GM10266 (cell line): ENCODE data around the gene PTPRN2.

Experiments
- DNase-seq: peaks from one replicate; pipeline ENCODE4 v3.0.0; 2012; ENCODE audit errors: extremely low spot score
- TF ChIP-seq, protein P1 (sequence below): IDR thresholded peaks from 2 replicates; pipeline ENCODE4 v1.5.1; 2012; ENCODE audit warnings: mild to moderate bottlenecking, low read depth; ENCODE audit not compliant: control insufficient read depth, insufficient read depth; ENCODE audit errors: missing control alignments

The PTPRN2 gene

DNA sequence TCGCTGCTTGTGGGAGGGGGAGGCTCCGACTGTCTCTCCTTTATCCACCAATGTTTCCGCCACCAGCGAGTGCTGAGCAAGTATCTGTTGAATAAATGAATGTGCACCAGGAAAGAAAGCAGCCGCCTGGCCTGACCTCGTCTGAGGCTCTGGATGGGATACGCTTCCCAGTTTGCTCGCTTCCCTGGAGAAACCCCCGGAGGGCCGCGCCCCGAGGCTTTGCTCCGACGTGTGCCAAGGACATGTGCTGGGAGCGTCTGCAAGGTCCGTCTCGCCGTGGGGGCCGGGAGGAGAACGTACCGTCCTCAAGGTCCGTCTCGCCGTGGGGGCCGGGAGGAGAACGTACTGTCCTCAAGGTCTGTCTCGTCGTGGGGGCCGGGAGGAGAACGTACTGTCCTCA lies 714.4 kb downstream of the PTPRN2 start:
- no peak for DNase-seq
- TF ChIP-seq, protein P1, sequence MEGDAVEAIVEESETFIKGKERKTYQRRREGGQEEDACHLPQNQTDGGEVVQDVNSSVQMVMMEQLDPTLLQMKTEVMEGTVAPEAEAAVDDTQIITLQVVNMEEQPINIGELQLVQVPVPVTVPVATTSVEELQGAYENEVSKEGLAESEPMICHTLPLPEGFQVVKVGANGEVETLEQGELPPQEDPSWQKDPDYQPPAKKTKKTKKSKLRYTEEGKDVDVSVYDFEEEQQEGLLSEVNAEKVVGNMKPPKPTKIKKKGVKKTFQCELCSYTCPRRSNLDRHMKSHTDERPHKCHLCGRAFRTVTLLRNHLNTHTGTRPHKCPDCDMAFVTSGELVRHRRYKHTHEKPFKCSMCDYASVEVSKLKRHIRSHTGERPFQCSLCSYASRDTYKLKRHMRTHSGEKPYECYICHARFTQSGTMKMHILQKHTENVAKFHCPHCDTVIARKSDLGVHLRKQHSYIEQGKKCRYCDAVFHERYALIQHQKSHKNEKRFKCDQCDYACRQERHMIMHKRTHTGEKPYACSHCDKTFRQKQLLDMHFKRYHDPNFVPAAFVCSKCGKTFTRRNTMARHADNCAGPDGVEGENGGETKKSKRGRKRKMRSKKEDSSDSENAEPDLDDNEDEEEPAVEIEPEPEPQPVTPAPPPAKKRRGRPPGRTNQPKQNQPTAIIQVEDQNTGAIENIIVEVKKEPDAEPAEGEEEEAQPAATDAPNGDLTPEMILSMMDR = no peak

- TF ChIP-seq, protein P1 = no peak
- no peak for DNase-seq
Measured at GRCh38 chr7:157872447-157872846, 715.2 kb downstream of the PTPRN2 start.

DNA sequence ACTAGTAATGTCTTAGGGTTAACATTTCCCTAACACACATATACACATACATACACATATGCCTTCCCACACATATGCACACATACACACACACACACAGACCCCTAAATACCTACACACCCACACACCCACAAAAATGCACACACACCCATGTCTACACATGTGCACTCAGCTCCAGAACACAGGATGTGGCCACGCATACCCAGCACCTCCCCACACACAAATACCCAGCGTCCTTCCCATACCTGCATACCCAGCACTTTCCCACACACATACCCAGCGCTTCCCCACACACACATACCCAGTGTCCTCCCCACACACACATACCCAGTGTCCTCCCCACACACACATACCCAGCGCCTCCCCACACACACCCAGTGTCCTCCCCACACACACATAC lies 715.9 kb downstream of the PTPRN2 start:
- DNase-seq = no peak

DNA sequence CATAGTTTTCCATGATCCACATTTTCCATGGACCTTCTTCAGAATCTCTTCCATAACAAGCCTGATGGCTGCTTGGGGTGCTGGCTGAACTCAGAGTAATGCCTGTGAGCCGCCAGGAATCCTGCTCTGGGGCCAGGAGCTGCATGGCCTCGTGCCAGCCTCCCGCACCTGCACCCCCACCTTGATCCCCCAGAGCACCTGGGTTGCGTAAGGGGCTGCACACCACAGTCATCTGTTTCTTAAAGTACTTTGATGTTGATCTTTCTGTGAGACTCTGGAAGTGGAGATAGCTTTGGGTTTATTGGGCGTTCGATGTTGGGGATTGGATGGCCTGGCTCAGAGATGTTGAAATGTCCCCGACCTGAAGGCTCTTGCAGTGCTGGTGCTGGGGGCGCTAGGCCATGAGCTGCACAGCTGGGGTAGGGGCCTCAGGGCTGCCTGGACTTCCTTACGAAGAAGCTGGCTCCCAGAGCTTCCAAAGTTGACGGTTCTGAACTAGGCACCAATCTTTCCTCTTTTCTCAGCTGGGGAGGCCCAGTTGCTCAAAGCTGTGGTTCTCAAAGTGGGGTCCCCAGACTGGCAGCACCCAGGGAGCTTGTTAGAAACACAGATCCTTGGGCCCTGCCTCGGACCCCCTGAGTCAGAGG lies 716.9 kb downstream of the PTPRN2 start:
- no peak for DNase-seq
- TF ChIP-seq, protein P1 = no peak

More for the DNA sequence above, 715.9 kb downstream of the PTPRN2 start:
- TF ChIP-seq, protein P1 = no peak

DNA sequence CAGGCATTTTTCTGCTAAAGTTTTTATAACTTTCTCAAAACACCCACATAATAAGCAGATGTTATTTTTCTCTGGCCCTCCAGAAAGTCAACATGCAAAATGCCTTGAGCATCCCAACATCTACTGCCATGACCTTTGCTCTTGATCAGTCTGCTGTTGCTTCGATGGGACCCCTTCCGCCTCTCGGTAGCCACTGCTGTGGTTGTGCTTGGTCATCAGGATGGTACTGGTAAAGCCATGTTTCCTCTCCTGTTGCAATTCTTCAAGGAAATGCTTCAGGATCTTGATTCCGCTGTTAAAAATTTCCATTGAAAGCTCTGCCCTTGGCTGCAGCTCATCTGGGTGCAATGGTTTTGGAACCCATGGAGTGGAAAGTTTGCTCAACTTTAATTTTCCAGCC lies 717.8 kb downstream of the PTPRN2 start:
- TF ChIP-seq, protein P1 = no peak
- no peak for DNase-seq

DNA sequence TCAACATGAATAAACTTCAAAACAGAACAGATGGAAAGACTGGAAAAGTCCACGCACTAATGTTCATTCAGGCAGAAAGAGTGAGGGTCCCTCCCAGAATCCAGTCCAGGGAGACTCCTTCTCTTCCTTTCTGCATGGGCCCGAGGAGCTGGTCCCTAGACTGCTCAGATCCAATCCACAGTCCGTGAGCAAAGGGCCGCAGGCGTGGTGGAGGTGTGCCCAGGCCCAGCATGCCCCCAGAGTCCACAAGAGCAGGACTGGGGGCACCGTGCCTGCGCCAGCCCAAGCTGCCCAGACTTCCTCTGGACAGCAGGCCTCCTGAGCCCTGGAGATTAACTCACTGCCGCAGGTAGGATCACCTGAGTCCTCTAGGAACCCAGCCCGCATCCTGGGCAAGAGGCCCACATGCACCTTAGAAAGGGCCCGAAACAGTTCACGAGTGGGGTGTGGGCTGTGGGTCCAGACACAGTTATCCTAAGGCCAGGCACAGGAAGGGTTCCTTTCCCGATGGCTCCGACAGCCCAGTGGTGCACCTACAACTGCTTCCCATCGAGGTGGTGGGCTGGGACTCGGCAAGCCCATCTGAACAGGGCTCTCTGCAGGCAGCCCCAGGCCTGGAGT lies 719.8 kb downstream of the PTPRN2 start:
- TF ChIP-seq, protein P1 = no peak
- DNase-seq = no peak

GRCh38 chr7:157866336-157866924 lies 721.2 kb downstream of the PTPRN2 start:
- DNase-seq = no peak
- TF ChIP-seq, protein P1 = no peak
